PC-9 (cell line): Measurements from ENCODE around the gene HMGCR.

ENCODE experiments used
- CTCF ChIP-seq: fragments of 200-600 bp; sonication (generic); conservative IDR thresholded peaks from 2 replicates; pipeline ENCODE4 v1.6.1; 2017; ENCODE audit warnings: mixed run types, antibody characterized with exemption, mild to moderate bottlenecking, moderate library complexity
- EZH2 ChIP-seq: fragments of 200-600 bp; sonication (generic); IDR thresholded peaks from 2 replicates; pipeline ENCODE4 v1.8.0; 2017; ENCODE audit warnings: antibody characterized with exemption, low read depth

GRCh38 chr5:75336615-75337336, at the start of gene HMGCR:
- TF ChIP-seq CTCF (peak; percentile 11; the same call in 1 of the 2 replicates), EZH2 (no peak)
